Dermis microvascular lymphatic vessel endothelial cell (primary cell): Measurements from ENCODE around the gene DLST. TPM values are rescaled to one million over a fixed set of nuclear protein-coding genes. Genes with fewer than 3 reads are reported as not detected.

ENCODE experiments used
- DNase-seq, 2 donors: peaks; one replicate each; pipeline versions ENCODE4 v3.0.0 to v3.0.0-alpha.2; 2010; ENCODE audit warnings: low read depth in 2 of 2
- total RNA-seq: library from RNA; depleted of rRNA; stranded (reverse); fragments of >200 nt; gene quantifications from 2 replicates; pipeline ENCODE4 v1.2.1, GENCODE V29; 2014

Gene DLST
- total RNA-seq = 41.5 and 49.9 TPM in 2 replicates

DNA sequence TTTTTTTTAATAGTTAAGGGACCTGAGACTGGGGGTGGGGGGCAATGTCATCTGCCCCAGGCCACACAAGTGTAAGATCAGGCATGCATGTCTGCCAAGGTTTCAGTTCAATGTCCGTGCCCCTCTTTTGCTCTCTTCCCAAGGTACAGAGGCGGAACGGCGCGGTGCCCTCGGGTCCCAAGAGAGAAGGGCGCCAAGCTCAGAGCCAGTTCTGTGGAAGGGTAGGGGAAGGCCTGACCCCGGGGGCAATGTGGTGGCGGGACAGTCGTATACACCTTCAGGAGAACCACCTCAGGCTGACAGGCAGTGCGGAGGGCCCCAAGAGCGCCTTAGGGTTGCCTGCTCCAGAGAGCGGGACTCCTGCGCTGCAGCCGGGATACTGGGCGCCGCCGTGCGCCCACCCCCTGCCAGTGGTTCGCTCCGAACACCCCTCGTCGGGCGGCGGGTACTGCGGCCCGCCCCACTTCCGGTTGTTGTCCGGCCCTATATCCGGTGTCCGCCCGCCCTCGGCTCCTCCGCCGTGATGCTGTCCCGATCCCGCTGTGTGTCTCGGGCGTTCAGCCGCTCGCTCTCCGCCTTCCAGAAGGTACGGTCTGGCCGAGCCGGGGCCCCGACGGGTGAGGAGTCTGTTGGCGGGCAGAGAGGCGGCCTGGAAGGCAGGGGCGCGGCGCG is at the start of gene DLST:
TSS of gene DLST (plus strand) at position 486 of the 672 bp plus-strand sequence. CDS start at position 524, 38 bp downstream.
- peak; percentile 63 to 90 for DNase-seq

DNA sequence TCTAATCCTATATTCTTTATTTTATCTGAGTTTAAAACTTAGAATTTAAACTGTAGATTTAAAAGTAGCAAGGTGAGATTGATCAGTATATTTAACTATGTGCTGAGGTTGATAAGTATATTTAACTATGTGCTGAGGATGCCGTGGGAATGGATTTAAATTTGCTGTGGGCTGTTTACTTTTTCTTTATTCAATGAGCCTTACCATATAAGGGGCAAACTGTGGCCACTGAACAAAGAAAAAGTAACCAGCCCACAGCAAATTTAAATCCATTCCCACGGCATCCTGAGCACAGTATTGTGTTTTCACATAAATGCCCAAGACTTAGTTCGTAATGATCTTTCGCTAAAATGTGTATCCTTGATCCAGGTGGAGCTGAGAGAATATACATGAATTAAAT is 48.9 kb upstream of the DLST start:
- DNase-seq = no peak

DNA sequence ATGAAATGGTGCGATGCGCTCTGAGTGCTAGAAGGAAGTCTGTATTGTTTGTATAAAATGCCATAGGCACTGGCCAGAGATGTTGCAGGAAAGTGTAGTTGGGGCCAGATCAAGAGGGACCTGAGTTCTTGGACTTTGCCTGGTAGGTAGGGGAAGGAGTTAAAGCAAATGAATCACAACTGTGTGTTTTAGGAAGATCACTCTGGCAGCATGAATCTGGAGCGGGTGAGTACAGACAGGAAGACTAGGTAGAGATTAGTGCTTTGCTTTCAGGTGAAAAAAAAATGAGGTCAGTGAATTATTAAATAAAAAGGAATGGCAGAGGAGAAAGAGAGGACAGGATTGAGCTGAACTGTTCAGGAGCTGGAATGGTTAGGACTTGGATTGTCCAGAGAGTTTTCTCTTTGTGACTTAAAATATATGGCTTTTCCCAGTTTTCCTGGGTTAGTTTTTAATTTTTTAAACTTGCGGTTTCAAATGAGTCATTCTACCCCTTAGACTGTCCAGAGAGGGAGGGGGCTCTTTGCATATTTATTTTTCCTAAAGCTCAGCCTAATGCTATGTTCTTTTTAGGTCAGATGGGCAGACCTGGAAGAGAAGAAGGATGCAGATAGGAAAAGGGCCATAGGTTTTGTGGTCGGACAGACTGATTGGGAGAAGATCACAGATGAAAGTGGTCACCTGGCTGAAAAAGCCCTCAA is 46.9 kb upstream of the DLST start:
- DNase-seq = no peak

DNA sequence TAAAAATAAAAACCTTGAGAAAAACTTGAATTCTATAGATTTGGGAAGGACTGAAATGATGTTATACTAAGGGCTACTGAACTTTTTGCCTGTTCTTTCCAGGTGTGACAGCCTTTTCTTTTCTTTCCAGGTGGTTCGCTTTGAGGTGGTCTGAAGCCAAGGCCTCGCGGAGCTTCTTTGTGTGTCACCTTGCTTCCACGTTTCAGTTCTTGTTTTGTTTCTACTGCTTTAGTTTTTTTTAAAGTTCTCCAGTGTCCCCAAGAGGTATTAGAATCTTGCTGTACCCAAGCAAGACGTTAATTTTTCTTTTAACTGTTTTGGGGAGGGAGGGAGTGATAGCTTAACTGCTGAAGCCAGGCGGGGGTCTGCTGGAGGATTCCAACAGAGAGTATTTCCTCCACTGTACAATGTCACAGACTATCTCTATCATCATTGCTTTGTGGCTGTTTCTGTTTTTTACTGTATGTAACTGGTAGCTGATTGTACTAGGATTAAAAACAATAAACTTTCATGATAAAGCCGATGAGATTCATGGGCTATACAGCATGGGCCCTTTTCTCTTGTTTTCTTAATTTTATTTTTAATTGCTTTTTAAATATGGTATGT is 46.0 kb upstream of the DLST start:
- DNase-seq = no peak

DNA sequence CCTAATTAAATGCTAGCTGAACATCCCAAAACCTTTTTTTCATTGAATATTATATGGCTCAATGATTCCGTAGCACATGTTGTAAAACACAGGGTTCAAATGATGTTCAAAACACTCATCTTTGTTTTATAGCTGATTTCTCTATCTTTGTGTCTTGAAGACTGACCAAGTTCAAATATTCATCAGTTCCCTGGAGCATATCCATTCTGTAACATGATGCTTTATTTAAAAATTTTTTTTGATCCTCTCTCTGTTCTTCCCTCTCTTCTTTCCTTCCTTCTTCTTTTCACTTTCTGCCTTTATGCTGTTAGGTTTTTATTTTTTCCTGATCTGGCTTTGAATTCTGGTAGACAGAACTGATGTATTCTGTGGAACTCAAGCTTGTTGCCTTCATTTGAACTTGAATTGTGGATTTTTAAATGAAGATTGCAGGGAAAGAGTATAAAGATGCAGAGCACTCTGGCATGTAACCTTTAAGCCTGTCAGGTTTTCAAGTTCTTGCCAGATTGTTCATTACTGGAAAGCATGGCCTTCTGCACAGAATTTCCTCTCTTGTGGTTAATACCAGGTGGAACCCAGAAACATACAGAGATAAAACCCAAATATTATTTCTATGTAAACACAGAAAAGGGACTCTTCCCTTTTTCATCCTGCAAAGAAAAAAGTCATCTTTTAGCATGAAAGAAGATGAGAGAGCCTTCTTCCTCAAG is 45.3 kb upstream of the DLST start:
- DNase-seq = no peak

DNA sequence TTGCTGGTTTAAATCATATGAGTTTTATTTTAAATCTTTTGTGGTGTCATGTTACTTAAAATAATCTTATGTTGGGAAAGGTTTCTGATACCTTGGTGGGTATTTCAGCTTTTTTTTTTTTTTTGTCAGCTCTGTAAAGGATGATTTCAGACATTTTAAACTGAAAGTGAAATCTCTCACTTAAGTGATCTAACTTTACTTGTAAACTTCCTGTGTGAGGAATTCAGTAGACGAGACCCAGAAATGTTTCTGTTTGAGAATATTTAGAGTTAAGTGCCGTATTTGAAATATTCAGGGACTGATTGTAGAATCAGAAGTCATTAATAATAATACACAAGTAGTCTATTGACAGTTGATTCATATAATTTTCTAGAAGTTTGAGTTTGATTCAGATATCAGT is 43.5 kb upstream of the DLST start:
- DNase-seq = no peak

DNA sequence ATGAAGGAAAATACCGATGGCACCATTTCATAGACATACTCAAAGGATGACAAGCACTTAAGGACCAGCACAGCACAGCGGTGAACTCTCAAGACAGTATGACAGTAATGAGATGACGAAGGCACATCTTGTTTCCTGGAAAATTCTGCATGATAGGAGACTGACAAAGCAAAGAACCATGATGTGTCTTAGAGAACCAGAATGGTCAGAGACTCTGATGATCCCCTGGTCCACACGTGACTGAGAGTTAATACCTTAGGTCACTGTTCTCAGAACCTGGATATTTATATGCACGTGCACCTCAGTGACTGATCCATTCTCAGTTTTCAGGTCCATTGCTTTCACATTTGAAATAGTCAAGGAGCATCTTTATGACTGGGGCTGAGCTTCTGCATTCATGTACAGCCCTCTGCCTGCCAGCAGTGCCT is 41.1 kb upstream of the DLST start:
- no peak for DNase-seq

DNA sequence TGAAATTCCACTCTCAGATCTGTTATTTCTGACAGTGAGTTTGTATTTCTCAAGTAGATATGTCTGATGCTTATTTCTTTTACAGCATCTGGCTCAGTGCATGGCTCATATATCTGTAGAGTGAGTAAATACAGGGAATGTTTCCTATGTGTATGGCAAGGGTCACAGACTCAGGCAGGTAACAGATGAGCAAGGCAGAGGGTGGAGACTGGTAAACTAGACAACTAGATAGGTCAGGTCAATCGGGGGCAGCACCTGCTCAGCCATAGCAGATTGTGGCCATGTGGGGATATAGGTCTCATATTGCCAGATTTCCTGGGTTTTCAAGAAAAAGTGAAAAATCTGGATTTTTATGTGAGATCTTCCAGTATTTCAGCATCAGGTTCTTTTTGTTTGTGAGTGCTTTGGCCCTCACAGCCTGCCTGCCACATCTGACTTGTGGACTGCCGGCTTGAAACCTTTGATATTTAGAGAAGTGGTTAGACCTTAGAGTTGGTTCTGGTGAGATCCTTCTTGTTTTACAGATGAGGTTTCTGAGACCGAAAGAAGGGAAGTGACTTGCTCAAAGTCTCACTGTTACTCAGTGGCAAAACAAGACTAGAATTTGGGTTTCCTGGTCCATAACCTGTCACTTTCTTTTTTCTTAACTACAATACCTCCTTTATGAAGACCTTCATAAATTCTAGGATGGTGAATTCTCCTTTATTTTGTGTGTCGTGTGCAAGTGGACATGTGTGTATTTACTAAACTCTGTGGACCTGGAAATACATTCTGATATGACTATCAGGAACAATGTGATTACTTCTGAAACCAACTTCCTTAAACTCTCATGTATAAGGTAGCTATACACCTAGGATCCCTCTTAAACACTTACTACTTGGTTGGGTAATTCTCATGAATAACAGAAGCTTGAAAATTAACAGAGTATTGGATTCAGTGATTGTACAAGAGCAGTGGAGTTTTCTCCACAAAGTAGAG is 40.2 kb upstream of the DLST start:
- DNase-seq = no peak

DNA sequence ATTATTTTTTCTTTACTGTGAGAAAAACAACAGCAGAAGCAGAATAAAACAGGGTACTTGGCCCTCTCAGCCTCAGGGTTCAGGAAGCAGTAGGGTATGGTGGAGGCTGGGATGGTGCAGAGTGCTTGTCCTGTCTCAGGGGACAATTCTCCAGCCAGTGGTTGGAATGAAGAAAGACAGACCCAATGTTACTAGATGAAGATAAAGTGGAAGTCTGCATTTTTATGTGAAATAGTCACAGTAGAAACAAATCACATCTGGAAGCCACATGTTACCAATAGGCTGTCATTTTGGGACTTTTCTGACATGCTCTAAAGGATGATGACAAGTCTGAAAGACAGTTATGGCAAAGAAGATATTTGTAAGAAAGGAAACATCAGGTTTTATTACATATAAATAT is 38.1 kb upstream of the DLST start:
- no peak for DNase-seq

DNA sequence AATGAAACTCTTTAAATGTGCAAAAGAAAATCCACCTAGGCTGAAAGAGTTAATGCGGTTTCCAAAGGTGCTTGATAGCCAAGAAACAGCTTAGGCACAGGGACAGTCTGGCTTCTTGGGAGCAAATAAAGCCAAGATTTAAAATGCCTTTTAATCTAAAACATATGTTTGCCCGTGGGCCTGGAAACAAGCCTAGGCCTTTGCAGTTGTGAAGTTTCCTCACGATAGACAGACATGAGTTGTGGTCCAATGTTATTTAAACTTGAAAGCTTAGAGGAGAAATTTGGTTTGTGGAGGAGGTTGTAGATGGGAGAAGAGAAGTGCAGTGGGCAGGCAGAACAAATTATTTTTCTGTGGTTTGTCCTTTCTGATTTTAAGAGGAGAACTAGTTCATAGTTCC is 35.5 kb upstream of the DLST start:
- DNase-seq = no peak

DNA sequence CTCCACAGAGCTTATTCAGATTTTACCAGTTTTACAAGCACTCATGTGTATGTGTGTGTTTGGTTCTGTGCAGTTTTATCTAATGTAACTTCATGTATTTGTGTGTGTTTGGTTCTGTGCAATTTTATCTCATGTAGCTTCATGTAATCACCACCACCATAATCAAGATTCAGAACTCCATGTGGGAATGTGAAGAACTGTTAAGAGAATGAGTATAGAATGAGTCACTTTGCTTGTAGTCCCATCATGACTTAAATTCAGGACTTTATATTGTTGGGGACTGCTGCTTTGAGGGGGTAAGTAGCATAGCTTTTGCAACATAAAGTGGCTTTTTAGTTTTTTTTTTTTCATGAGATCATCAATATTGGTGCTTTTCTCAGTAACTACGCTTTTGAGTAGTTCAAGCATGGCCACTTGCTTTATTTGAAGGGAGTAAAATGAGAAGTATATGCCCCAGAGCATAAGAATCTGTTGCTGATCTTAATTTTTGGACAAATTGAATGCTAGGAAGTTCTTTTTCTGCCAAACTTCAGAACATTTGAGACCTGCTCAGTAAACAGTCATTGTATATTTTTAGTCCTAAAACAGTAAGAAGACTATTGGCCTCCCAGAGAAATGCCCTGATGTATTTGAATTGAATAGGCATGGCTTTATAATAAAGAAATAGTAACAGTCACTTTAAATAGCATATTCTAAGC is 34.6 kb upstream of the DLST start:
- no peak for DNase-seq

DNA sequence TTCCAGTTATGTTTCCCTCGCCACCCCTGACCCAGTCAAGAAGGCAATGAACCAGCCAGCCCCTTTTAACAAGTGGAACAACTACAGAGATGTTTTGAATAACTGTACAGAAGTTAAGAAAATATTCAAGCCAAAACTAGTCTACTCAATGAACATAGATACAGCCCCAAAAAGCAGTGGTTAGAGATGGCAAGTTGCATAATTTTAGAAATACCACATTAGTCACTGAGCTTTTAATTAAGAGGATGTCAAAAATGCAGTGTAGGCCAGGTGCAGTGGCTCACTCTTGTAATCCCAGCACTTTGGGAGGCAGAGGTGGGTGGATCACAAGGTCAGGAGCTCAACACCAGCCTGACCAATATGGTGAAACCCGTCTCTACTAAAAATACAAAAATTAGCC is 32.9 kb upstream of the DLST start:
- DNase-seq = no peak

DNA sequence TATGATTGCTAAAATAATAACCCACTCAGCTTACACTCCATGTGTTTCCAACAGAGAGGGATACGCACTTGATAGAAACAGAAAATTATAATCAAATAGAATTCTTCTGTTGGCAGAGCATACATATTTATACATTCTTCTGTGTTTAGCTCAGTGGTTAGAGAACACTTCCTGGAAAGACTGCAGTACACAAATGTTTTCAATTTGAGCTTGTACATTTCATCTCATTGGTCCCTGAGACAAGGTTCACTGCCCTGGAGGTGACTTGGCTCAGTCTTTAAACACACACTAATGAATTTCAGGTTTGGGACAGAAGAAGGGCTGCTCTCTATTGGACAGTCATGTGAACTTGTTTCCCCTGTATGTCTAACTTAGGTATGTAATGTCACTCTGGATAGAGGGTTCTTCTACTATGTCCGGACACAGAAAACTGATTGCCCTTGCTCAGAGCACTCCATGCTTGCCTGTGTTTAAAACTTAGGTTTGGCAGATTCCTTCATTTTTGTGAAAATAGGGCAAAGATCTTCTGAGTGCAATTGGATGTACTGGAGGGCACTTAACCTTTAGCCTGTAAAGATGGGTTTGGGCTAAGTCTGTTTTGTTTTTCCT is 28.7 kb upstream of the DLST start:
- DNase-seq = peak; percentile 7 to 27

DNA sequence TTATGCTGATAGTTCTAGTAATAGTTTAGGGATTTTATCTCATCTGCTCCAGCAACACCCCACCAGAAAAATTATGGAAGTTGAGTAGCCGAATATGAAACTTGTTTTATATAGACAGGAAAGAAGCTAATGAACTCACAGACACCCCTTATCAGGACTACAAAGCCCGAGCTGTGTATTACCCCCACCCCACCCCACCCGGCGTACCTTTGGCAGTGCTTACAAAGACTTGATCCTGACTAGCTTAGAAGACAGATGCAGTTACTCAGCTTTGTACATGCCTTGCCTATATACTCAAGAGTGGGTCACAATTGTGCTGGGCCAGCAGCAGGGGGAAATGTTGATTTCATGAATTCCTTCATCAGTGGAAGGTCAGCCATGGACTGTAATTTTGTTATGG is 28.1 kb upstream of the DLST start:
- DNase-seq = no peak

DNA sequence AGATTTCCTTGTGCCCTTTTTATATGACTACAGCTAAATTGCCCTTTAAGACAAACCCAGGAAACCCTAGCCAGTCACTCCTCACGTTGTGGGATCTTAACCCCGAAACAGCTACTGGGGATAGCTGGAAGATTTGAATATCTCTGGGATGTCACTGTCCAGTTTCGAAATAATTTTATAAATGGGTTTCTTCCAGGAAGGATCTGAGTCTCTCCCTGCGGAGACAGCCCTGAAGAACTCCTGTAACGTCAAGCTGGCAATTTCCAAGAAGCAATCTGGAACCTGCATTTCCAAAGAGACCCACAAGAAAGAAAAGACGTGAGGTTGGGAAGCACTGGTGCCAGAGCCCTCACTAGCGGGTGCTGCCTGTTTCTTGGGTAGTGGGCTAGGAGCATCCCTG is 26.7 kb upstream of the DLST start:
- no peak for DNase-seq

DNA sequence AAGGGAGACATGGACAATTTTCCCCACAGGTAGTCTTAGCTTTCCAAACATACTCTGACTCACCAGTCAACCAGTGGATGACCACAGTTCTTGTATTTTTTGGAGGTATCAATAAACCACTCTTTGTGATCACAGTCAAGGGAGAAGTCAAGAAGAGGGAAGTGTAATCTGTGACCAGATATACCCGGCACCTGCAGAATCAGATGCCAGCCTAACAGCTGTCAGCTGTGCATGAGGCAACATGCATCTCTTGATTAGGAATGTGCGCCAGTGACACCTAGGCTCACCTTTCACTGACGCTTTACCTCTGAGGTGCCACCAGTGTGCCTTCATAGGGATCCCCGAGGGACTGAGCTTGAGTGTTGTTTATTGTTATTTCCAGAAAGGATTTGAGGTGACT is 25.8 kb upstream of the DLST start:
- no peak for DNase-seq

DNA sequence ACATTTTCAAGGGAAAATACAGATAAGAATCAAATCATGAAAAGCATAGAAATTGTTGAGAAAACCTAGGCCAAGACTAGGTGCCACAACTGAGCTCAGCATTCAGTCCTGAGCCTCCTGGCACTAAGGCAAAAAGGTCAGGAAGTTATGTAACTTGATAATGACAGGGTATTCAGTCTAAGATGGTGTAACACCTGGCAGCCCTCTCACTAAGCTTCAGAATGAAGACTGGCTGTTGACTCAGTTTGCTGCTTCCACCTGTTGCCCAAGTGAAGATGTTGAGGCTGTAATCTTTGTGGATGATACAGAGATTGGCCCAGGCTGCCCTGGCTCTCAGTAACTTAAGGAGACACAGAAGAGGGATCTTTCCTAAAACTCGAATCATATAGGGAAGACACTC is 25.4 kb upstream of the DLST start:
- no peak for DNase-seq

DNA sequence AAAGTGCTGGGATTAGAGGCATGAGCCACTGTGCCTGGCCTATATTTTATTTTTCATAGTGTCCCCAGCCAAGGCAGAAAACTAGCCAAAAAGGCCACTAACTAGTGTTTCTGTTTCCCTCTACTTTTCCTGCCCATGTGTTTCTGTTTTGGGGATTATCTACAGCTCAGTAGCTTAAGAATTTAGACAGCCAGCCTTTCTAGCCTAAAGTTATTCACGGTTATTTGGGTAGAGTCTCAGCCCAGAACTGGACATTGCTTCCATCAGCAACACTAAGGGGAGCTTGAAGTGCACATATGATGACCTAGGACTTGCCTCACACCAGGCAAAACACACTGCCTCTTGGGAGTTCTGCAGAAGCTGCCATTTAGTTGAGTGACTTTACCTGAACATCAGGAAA is 23.7 kb upstream of the DLST start:
- no peak for DNase-seq

DNA sequence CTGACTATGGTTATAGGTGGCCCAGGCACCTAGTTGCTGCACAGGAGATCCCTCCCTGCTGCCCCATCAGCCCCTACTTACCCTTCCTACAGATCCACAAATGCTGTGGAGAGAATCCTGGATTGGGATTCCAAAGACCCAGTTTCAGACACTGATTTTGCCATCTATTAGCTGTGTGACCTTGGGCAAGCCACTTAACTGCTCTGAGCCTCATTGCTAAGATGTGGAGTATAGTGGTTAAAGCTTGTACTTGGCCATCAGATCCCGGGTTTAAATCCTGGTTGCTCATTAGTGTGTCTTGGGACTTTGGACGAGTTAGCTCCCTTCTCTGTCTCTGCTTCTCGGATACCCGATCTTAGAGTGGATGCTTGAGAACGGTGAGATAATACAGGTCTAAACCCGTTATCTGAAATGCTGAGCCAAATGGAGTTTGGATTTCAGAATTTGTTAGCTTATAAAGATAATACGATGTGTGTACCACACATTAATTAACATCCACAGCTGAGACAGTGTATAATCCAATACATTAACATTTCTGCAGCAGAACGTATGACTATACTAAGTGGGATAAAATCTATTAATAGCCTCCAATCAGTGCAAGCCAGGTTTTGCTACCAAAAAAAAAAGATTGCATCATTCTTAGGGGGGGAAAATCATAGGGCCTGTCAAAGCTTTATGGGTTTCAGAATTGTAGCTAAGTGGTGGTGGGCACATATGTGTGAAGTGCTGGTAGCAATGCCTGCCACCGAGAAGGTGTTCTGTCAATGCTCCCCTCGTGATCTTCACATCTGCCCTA is 21.8 kb upstream of the DLST start:
- DNase-seq = no peak
